Osteocyte (in vitro differentiated cells): ENCODE measurements around the gene IFT52. TPM values are rescaled to one million over a fixed set of nuclear protein-coding genes. Genes with fewer than 3 reads are reported as not detected.

Source experiments
- DNase-seq: peaks from one replicate; pipeline ENCODE4 v3.0.0; 2021; ENCODE audit warnings: mixed read lengths; ENCODE audit not compliant: unreplicated experiment; ENCODE audit errors: extremely low spot score
- H3K27ac Mint-ChIP-seq: one replicate; pipeline ENCODE4 v1.8.0; 2021; ENCODE audit warnings: mild to moderate bottlenecking, mixed read lengths; ENCODE audit not compliant: unreplicated experiment
- H3K27me3 Mint-ChIP-seq: one replicate; pipeline ENCODE4 v1.8.0; 2021; ENCODE audit warnings: mixed read lengths; ENCODE audit not compliant: unreplicated experiment
- H3K36me3 Mint-ChIP-seq: one replicate; pipeline ENCODE4 v1.8.0; 2021; ENCODE audit warnings: mixed read lengths; ENCODE audit not compliant: unreplicated experiment
- H3K4me1 Mint-ChIP-seq: one replicate; pipeline ENCODE4 v1.8.0; 2021; ENCODE audit warnings: mixed read lengths; ENCODE audit not compliant: unreplicated experiment
- H3K4me3 Mint-ChIP-seq: one replicate; pipeline ENCODE4 v1.8.0; 2021; ENCODE audit warnings: mild to moderate bottlenecking, moderate library complexity, mixed read lengths; ENCODE audit not compliant: unreplicated experiment
- H3K9me3 Mint-ChIP-seq: one replicate; pipeline ENCODE4 v1.8.0; 2021; ENCODE audit warnings: mixed read lengths; ENCODE audit not compliant: unreplicated experiment
- CTCF ChIP-seq: fragments of 200-600 bp; sonication (generic); IDR thresholded peaks from 2 replicates; pipeline ENCODE4 v1.5.0; 2021; ENCODE audit warnings: antibody characterized with exemption, mild to moderate bottlenecking, moderate library complexity
- long read RNA-seq: library from polyadenylated mRNA; unstranded; transcript quantifications from one replicate; pipeline ENCODE4 v2.0.0, GENCODE V29; 2021
- total RNA-seq: library from RNA; stranded (reverse); gene quantifications from 2 replicates; pipeline ENCODE4 v1.2.1, GENCODE V29; 2021

The IFT52 gene
- total RNA-seq: 50.4 and 55.3 TPM in 2 replicates
- long read RNA-seq, transcript IFT52-202 (14 exons, 1,599 nt): minor isoform, 139 of 362 reads
- long read RNA-seq, transcript IFT52-201 (14 exons, 1,757 nt): major isoform, 157 of 362 reads
- long read RNA-seq, partial matches to known transcripts: 10 of 362 reads
- long read RNA-seq, other reads (novel, unspliced or antisense): 56 of 362 reads

- H3K27me3 Mint-ChIP-seq: no peaks in the 10 kb centered on the region
- H3K4me3 Mint-ChIP-seq: peak within 1 kb of the TSS; percentile 92
- H3K4me1 Mint-ChIP-seq: peaks cover 22% of the 10 kb centered on the region
- peak within 1 kb of the TSS; percentile 98 for H3K27ac Mint-ChIP-seq
- H3K36me3 Mint-ChIP-seq: peaks cover 7% of the 10 kb centered on the region
- H3K9me3 Mint-ChIP-seq: no peaks in the 10 kb centered on the region
- DNase-seq: peak; percentile 95
- no peak for TF ChIP-seq CTCF
Observed at GRCh38 chr20:43590392-43591303, at the start of gene IFT52. IFT52 (plus strand) TSS chr20:43590937; CDS start chr20:43594699, 3,762 bp downstream.

GRCh38 chr20:43541214-43541613, 49.5 kb upstream of the IFT52 start:
- peaks cover 3% of the 10 kb centered on the region for H3K36me3 Mint-ChIP-seq
- H3K27ac Mint-ChIP-seq: no peak overlapping the region
- no peak for DNase-seq
- no peaks in the 10 kb centered on the region for H3K27me3 Mint-ChIP-seq
- H3K4me1 Mint-ChIP-seq: peaks cover 2% of the 10 kb centered on the region
- H3K9me3 Mint-ChIP-seq: no peaks in the 10 kb centered on the region
- no peak for TF ChIP-seq CTCF
- no peak overlapping the region for H3K4me3 Mint-ChIP-seq

GRCh38 chr20:43542161-43542560, 48.6 kb upstream of the IFT52 start:
- Mint-ChIP-seq H3K27ac (no peak overlapping the region), H3K27me3 (no peaks in the 10 kb centered on the region), H3K36me3 (peaks cover 7% of the 10 kb centered on the region), H3K4me3 (no peak overlapping the region), H3K4me1 (peaks cover 2% of the 10 kb centered on the region), H3K9me3 (no peaks in the 10 kb centered on the region)
- no peak for DNase-seq
- TF ChIP-seq CTCF: no peak

- Mint-ChIP-seq H3K27me3 (no peaks in the 10 kb centered on the region), H3K36me3 (peaks cover 12% of the 10 kb centered on the region), H3K4me3 (no peak overlapping the region), H3K4me1 (peaks cover 2% of the 10 kb centered on the region), H3K27ac (no peak overlapping the region), H3K9me3 (no peaks in the 10 kb centered on the region)
- no peak for TF ChIP-seq CTCF
- DNase-seq: no peak
Observed at GRCh38 chr20:43542674-43543073, 48.1 kb upstream of the IFT52 start.

- H3K36me3 Mint-ChIP-seq: peaks cover 14% of the 10 kb centered on the region
- H3K27ac Mint-ChIP-seq: no peak overlapping the region
- peaks cover 2% of the 10 kb centered on the region for H3K4me1 Mint-ChIP-seq
- no peak for TF ChIP-seq CTCF
- no peaks in the 10 kb centered on the region for H3K27me3 Mint-ChIP-seq
- no peak for DNase-seq
- no peaks in the 10 kb centered on the region for H3K9me3 Mint-ChIP-seq
- H3K4me3 Mint-ChIP-seq: no peak overlapping the region
Observed at GRCh38 chr20:43543138-43543537, 47.6 kb upstream of the IFT52 start.
